ENCODE results near the gene TMEM116. TPM values are rescaled to one million over a fixed set of nuclear protein-coding genes. Genes with fewer than 3 reads are reported as not detected.

The TMEM116 gene
- total RNA-seq, 1 experiment from 2014 or later: 4.4 TPM

- Histone ChIP-seq H3F3A (ENCODE audit: low read length, unreplicated experiment) (peaks cover 5% of the 10 kb centered on the region), H3K9me3 (ENCODE audit: low read length) (no peaks in the 10 kb centered on the region), H3K4me2 (ENCODE audit: low read length) (no peak overlapping the region), H2AFZ (ENCODE audit: low read length) (no peak overlapping the region), H3K9me2 (replicated peaks; ENCODE audit: low read length) (no peaks in the 10 kb centered on the region), H3K4me3 (ENCODE audit: low read length) (no peak overlapping the region), H3K9ac (ENCODE audit: low read length) (no peak overlapping the region), H3K27ac (ENCODE audit: low read length) (no peak overlapping the region), H3K27me3 (ENCODE audit: low read length) (no peaks in the 10 kb centered on the region), H3K79me2 (ENCODE audit: low read length) (no peaks in the 10 kb centered on the region), H3K4me1 (ENCODE audit: insufficient read depth, low read length) (no peaks in the 10 kb centered on the region), H4K20me1 (ENCODE audit: low read length) (0 out of 2 replicates have a peak, but pooled peaks cover 3% of the 10 kb centered on the region), H3K36me3 (ENCODE audit: low read depth, low read length) (peaks cover 72% of the 10 kb centered on the region)
- intact Hi-C loops (cut with micrococcal nuclease): no loop called here
- DNase-seq (no peak), ATAC-seq (no peak)
- TF ChIP-seq CTCF (conservative IDR thresholded peaks at IDR 0.05; ENCODE audit: low read depth, low read length): no peak
- no peak for TF ChIP-seq EZH2phosphoT487 (IDR thresholded peaks at IDR 0.05; ENCODE audit: borderline replicate concordance, low read length)
- no peak for TF ChIP-seq EZH2 (IDR thresholded peaks at IDR 0.05; ENCODE audit: low read length, unreplicated experiment)
- no TSS peak for BruUV-seq (replicated peaks)
- ChIA-PET POLR2A (ENCODE audit: unreplicated experiment) (no interaction called here), CTCF (interaction anchor here (0.5 kb wide), 1 partner anchor 87 kb away, joined by 9 read pairs; no protein-coding TSS in a partner anchor)
Observed at GRCh38 chr12:112031472-112031871, 18.5 kb upstream of the TMEM116 start.

GRCh38 chr12:112029301-112029700 lies 16.3 kb upstream of the TMEM116 start:
- H3K4me3 ChIP-seq (ENCODE audit: low read length): no peak overlapping the region
- ATAC-seq (no peak), DNase-seq (no peak)
- H2AFZ ChIP-seq (ENCODE audit: low read length): no peak overlapping the region
- no peak overlapping the region for H3K27ac ChIP-seq (ENCODE audit: low read length)
- no peaks in the 10 kb centered on the region for H3K9me2 ChIP-seq (replicated peaks; ENCODE audit: low read length)
- H3K27me3 ChIP-seq (ENCODE audit: low read length): no peaks in the 10 kb centered on the region
- TF ChIP-seq EZH2phosphoT487 (IDR thresholded peaks at IDR 0.05; ENCODE audit: borderline replicate concordance, low read length): no peak
- no peak for TF ChIP-seq EZH2 (IDR thresholded peaks at IDR 0.05; ENCODE audit: low read length, unreplicated experiment)
- TF ChIP-seq CTCF (conservative IDR thresholded peaks at IDR 0.05; ENCODE audit: low read depth, low read length): no peak
- peaks cover 62% of the 10 kb centered on the region for H3K36me3 ChIP-seq (ENCODE audit: low read depth, low read length)
- no TSS peak for BruUV-seq (replicated peaks)
- no peaks in the 10 kb centered on the region for H3K4me1 ChIP-seq (ENCODE audit: insufficient read depth, low read length)
- H3K79me2 ChIP-seq (ENCODE audit: low read length): no peaks in the 10 kb centered on the region
- no peak overlapping the region for H3K4me2 ChIP-seq (ENCODE audit: low read length)
- 0 out of 2 replicates have a peak, but pooled peaks cover 3% of the 10 kb centered on the region for H4K20me1 ChIP-seq (ENCODE audit: low read length)
- H3K9ac ChIP-seq (ENCODE audit: low read length): no peak overlapping the region
- H3K9me3 ChIP-seq (ENCODE audit: low read length): no peaks in the 10 kb centered on the region
- intact Hi-C loops (cut with micrococcal nuclease): no loop called here
- H3F3A ChIP-seq (ENCODE audit: low read length, unreplicated experiment): peaks cover 5% of the 10 kb centered on the region
- CTCF ChIA-PET: no interaction called here
- POLR2A ChIA-PET (ENCODE audit: unreplicated experiment): interaction anchor here (0.5 kb wide), 1 partner anchor 188 kb away, joined by 3 read pairs; no protein-coding TSS in a partner anchor

GRCh38 chr12:112025808-112026375 lies 12.9 kb upstream of the TMEM116 start:
- Histone ChIP-seq H3K9me2 (replicated peaks; ENCODE audit: low read length) (no peaks in the 10 kb centered on the region), H3F3A (ENCODE audit: low read length, unreplicated experiment) (peaks cover 12% of the 10 kb centered on the region), H2AFZ (ENCODE audit: low read length) (no peak overlapping the region), H3K4me3 (ENCODE audit: low read length) (no peak overlapping the region), H3K9me3 (ENCODE audit: low read length) (no peaks in the 10 kb centered on the region), H3K27ac (ENCODE audit: low read length) (no peak overlapping the region), H3K9ac (ENCODE audit: low read length) (no peak overlapping the region), H3K27me3 (ENCODE audit: low read length) (no peaks in the 10 kb centered on the region), H3K79me2 (ENCODE audit: low read length) (peaks cover 11% of the 10 kb centered on the region), H3K4me2 (ENCODE audit: low read length) (no peak overlapping the region), H4K20me1 (ENCODE audit: low read length) (0 out of 2 replicates have a peak, but pooled peaks cover 3% of the 10 kb centered on the region), H3K4me1 (ENCODE audit: insufficient read depth, low read length) (no peaks in the 10 kb centered on the region), H3K36me3 (ENCODE audit: low read depth, low read length) (peaks cover 44% of the 10 kb centered on the region)
- ATAC-seq (peak; percentile 30), DNase-seq (no peak)
- BruUV-seq (replicated peaks): no TSS peak
- ChIA-PET CTCF (no interaction called here), POLR2A (ENCODE audit: unreplicated experiment) (interaction anchor here (0.7 kb wide), 1 partner anchor 40 kb away, joined by 11 read pairs; no protein-coding TSS in a partner anchor)
- no peak for TF ChIP-seq CTCF (conservative IDR thresholded peaks at IDR 0.05; ENCODE audit: low read depth, low read length)
- TF ChIP-seq EZH2 (IDR thresholded peaks at IDR 0.05; ENCODE audit: low read length, unreplicated experiment): no peak
- no peak for TF ChIP-seq EZH2phosphoT487 (IDR thresholded peaks at IDR 0.05; ENCODE audit: borderline replicate concordance, low read length)
- intact Hi-C loops (cut with micrococcal nuclease): no loop called here

Data from PC-3 (cell line).